ENCODE measurements around the gene NCBP2L. TPM values are rescaled to one million over a fixed set of nuclear protein-coding genes. Genes with fewer than 3 reads are reported as not detected.

Gene NCBP2L
- polyA plus RNA-seq, 1 donor (not counting 4 experiments of a cell fraction or from before 2014, with no cell fraction given): not detected

GRCh38 chrX:107764845-107765608 is 12.5 kb upstream of the NCBP2L start:
- DNase-seq (ENCODE audit: low read depth, low spot score) (no peak), FAIRE-seq (no peak)
- H3K9ac ChIP-seq (ENCODE audit: control insufficient read depth, extremely low read depth, insufficient read depth, low read length): no peak overlapping the region
- dilution Hi-C loops (cut with MboI; ENCODE audit: extremely low pct_ligation_motif_present, low sequenced_read_pairs): no loop called here
- H3K9me1 ChIP-seq (ENCODE audit: control insufficient read depth, extremely low read depth, insufficient read depth, low read length): no peaks in the 10 kb centered on the region
- peaks cover under 1% of the 10 kb centered on the region for H3K27me3 ChIP-seq (ENCODE audit: control insufficient read depth, extremely low read depth, insufficient read depth, low read length)
- no peaks in the 10 kb centered on the region for H3K36me3 ChIP-seq (ENCODE audit: control insufficient read depth in 2 of 2, extremely low read depth in 1 of 2, insufficient read depth in 2 of 2, low read length in 2 of 2)
- H3K4me2 ChIP-seq (ENCODE audit: control insufficient read depth, extremely low read depth, insufficient read depth, low read depth, low read length): no peak overlapping the region
- H3K79me2 ChIP-seq (ENCODE audit: control insufficient read depth, insufficient read depth, low read length): no peaks in the 10 kb centered on the region
- no peaks in the 10 kb centered on the region for H4K20me1 ChIP-seq (ENCODE audit: control insufficient read depth, extremely low read depth, insufficient read depth, low read length)
- peaks cover 14% of the 10 kb centered on the region for H3K4me1 ChIP-seq (ENCODE audit: control insufficient read depth, extremely low read depth, insufficient read depth, low read length)
- TF ChIP-seq EZH2 (IDR thresholded peaks at IDR 0.05; ENCODE audit: low read length) (no peak), CTCF (optimal IDR thresholded peaks at IDR 0.05 in 1 of 3, IDR thresholded peaks at IDR 0.05 in 1 of 3, conservative IDR thresholded peaks at IDR 0.05 in 1 of 3; ENCODE audit: extremely low read depth in 1 of 3, insufficient read depth in 2 of 3, low read length in 3 of 3) (no peak)
- H2AFZ ChIP-seq (ENCODE audit: control insufficient read depth, low read length): no peak overlapping the region
- no peak overlapping the region for H3K4me3 ChIP-seq (ENCODE audit: control insufficient read depth in 2 of 3, extremely low read depth in 1 of 3, insufficient read depth in 2 of 3, low read depth in 1 of 3, low read length in 3 of 3)
- no peaks in the 10 kb centered on the region for H3K9me3 ChIP-seq (ENCODE audit: control insufficient read depth, low read depth, low read length)
- H3K27ac ChIP-seq (ENCODE audit: control insufficient read depth, insufficient read depth, low read length): no peak overlapping the region

DNA sequence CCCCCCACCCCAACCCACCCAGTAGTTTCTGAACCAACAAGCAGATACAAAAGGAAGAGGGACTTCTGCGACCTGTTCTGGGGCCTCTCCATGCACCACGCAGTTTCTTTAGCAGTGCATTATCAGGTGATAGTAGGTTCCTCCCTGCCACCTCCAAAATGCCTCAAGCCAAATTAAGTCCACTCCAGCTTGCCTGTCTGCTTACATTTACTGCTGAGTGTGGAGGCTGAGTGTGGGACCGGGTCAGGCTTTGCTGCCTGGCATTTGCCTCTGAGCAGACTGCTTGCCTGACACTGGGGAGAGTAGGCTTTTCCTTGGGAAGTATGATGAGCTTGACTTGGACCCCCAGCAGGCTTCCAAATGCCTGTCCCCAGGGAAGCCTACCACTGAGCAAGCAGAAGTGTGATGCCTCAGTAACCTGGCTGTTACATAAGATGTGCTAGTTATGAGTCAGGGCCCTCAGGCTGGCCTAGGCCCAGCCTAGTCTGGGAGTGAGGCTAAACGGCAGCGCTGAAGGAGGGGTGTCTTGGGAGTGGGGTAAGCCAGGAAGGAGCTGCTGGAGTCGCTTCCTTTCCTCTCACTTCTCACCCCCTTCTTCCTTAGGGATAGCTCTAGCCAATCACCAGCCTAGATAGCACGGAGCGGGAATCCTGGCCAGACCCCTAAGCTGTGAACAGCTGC is 10.9 kb upstream of the NCBP2L start:
- Histone ChIP-seq H3K4me2 (ENCODE audit: control insufficient read depth, extremely low read depth, insufficient read depth, low read depth, low read length) (peak overlapping the region; percentile 17), H3K79me2 (ENCODE audit: control insufficient read depth, insufficient read depth, low read length) (no peaks in the 10 kb centered on the region), H3K36me3 (ENCODE audit: control insufficient read depth in 2 of 2, extremely low read depth in 1 of 2, insufficient read depth in 2 of 2, low read length in 2 of 2) (no peaks in the 10 kb centered on the region), H3K4me3 (ENCODE audit: control insufficient read depth in 2 of 3, extremely low read depth in 1 of 3, insufficient read depth in 2 of 3, low read depth in 1 of 3, low read length in 3 of 3) (no peak overlapping the region), H3K9ac (ENCODE audit: control insufficient read depth, extremely low read depth, insufficient read depth, low read length) (no peak overlapping the region), H2AFZ (ENCODE audit: control insufficient read depth, low read length) (peak overlapping the region; percentile 42), H3K4me1 (ENCODE audit: control insufficient read depth, extremely low read depth, insufficient read depth, low read length) (peaks cover 14% of the 10 kb centered on the region), H3K27ac (ENCODE audit: control insufficient read depth, insufficient read depth, low read length) (no peak overlapping the region), H3K9me1 (ENCODE audit: control insufficient read depth, extremely low read depth, insufficient read depth, low read length) (no peaks in the 10 kb centered on the region), H4K20me1 (ENCODE audit: control insufficient read depth, extremely low read depth, insufficient read depth, low read length) (no peaks in the 10 kb centered on the region), H3K9me3 (ENCODE audit: control insufficient read depth, low read depth, low read length) (no peaks in the 10 kb centered on the region), H3K27me3 (ENCODE audit: control insufficient read depth, extremely low read depth, insufficient read depth, low read length) (no peaks in the 10 kb centered on the region)
- dilution Hi-C loops (cut with MboI; ENCODE audit: extremely low pct_ligation_motif_present, low sequenced_read_pairs): no loop called here
- FAIRE-seq (peak; percentile 81), DNase-seq (ENCODE audit: low read depth, low spot score) (peak; percentile 21)
- no peak for TF ChIP-seq CTCF (optimal IDR thresholded peaks at IDR 0.05 in 1 of 3, IDR thresholded peaks at IDR 0.05 in 1 of 3, conservative IDR thresholded peaks at IDR 0.05 in 1 of 3; ENCODE audit: extremely low read depth in 1 of 3, insufficient read depth in 2 of 3, low read length in 3 of 3)
- no peak for TF ChIP-seq EZH2 (IDR thresholded peaks at IDR 0.05; ENCODE audit: low read length)

Data from keratinocyte (primary cell).